HG03135 (cell line): ENCODE measurements around the gene C16orf96.
A peak's percentile ranks its signal among the peaks of the same experiment; 100 is the strongest.

ENCODE experiments used
- ATAC-seq: cut with Tn5 transposase; IDR thresholded peaks from one replicate; pipeline ENCODE4 v1.9.1; 2021; ENCODE audit warnings: mild to moderate bottlenecking, moderate library complexity; ENCODE audit not compliant: unreplicated experiment

Gene C16orf96

GRCh38 chr16:4556112-4556511, at the start of gene C16orf96:
TSS of gene C16orf96 (plus strand) at chr16:4556340. CDS start at chr16:4556490, 150 bp downstream.
- ATAC-seq = no peak

DNA sequence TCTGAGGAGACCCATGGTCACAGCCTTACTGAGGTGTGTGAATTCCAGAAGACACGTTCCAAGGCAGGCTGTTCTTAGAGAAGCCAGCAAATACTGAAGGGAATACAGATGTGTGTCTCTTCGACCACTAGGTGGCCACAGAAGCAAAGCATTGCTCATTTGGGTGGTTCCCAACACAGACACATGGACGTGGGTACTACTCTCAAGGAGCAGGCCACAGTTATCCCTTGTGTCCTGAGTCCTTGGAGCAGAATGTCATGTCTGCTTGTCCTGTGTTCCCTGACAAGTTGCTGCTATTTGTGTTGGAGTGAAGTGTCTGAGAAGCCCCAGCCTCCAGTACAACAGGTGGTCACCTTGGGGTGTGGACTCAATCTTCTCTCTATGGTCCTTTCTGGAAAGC, 49.7 kb upstream of the C16orf96 start:
- ATAC-seq = no peak

GRCh38 chr16:4507588-4508345, 48.4 kb upstream of the C16orf96 start:
- no peak for ATAC-seq

GRCh38 chr16:4508806-4509205, 47.3 kb upstream of the C16orf96 start:
- no peak for ATAC-seq

DNA sequence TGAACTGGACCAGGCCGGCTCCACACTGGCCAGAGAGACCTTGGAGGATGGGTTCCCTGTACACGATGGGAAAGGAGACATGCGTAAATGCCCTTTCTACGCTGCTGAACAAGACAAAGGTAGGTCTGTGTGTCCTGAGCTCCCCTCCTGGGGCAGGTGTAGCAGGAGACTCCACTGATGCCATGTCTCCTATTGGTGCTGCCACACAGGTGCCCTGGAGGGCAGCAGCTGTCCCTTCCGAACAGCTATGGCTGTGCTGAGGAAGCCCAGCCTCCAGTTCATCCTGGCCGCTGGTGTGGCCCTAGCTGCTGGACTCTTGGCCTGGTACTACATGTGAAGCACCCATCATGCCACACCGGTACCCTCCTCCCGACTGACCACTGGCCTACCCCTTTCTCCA, 46.7 kb upstream of the C16orf96 start:
- ATAC-seq = no peak

DNA sequence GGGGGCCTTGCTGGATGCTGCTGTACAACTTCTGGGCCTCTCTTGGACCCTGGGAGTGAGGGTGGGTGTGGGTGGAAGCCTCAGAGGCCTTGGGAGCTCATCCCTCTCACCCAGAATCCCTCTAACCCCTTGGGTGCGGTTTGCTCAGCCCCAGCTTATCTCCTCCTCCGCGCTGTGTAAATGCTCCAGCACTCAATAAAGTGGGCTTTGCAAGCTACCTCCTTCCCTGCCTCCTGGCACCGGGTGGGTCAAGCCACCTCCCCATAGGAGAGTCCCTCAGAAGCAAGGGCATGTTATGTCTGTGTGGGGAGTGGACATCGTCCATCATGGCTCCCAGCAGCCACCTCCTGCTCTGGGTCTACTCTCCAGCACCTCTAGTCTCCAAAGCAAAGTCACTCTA, 46.0 kb upstream of the C16orf96 start:
- ATAC-seq = no peak

GRCh38 chr16:4510747-4511426, 45.3 kb upstream of the C16orf96 start:
- no peak for ATAC-seq

- ATAC-seq = no peak
These were observed 44.6 kb upstream of the C16orf96 start for GRCh38 chr16:4511441-4512082.

DNA sequence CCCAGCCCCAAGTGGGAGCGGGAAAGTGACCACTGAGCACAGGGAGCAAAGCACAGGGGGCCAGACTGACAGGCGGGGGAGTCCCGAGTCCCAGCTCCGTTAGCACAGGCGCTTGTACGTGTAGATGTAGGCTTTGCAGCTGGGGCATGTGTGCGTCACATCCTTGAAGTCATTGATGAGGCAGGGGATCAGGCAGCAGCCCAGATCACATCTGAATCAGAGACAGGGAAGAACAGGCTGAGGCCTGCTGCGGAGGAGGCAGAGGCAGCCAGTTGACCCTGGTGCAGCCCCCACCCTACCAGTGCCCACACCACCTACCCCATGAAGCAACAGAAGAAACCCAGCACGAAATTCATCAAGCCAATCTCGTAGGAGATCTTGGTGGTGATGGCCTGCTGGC, 43.7 kb upstream of the C16orf96 start:
- no peak for ATAC-seq

GRCh38 chr16:4513086-4513860, 42.9 kb upstream of the C16orf96 start:
- ATAC-seq = no peak

- ATAC-seq = no peak
These were observed 42.3 kb upstream of the C16orf96 start for GRCh38 chr16:4513881-4514280.

- no peak for ATAC-seq
These were observed 41.5 kb upstream of the C16orf96 start for GRCh38 chr16:4514606-4515005.

DNA sequence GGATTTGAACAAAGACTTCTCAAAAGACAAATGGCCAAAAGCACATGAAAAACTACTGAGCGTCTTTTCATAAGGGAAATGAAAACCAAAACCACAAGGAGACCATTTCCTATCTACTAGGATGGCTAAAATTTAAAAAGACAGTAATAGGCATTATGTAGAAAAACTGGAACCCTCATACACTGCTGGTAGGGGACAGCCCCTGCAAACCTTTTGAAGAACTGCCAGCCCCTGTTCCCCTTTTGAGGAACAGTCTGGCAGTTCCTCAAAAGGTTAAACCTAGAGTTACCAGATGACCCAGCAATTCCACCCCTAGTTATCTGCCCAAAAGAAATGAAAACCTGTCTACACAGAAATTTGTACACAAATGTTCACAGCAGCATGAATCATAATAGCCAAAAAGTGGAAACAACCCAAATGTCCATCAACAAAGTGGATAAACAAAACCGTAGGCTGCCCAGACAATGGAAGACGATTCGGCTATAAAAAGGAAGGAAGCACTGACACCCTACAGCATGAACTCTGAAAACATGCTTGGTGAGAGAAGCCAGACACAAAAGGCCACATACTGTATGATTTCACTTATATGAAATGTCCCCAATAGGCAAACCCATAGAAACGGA, 40.4 kb upstream of the C16orf96 start:
- peak; percentile 55 for ATAC-seq

DNA sequence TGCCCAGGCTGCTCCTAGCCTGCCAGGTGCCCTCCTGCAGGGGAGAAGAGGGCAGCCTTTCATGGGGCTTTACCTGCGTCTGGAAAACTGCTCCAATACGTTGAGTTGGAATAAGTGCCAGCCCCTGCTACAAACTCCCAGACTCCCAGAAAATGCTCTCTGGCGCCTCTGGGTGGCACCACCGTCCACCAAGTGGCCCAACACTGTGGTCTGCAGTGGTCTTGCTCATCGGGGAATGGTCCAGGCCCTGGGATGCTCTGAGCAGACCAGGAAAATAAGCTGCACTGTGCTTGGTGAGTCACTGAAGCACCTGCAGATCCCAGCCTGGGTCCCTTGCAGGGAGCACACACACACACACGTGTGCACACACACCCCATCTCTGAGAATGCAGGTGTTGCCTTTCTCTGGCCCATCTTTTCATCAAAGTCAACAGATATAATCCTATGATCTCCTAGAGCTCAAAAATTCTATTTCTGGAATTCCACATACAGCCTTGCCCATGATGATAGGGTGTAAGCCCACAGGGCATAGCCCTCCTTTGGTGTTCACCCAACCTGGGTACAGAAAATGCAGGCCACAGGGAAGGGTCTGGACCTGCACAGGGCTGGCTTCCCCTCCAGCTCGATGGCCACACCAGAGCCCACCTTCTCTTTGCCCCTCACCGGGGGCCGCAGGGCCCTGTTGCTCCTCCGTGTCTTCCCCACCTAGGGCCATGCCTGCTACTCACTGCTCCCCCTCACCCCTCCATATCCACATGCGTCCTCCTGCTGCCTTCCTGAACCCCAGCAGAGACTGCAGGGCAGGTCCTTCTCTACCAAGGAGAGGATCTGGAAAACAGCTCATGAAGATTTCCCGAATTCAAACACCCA, 38.1 kb upstream of the C16orf96 start:
- no peak for ATAC-seq

GRCh38 chr16:4519274-4520058, 36.7 kb upstream of the C16orf96 start:
- ATAC-seq = no peak

DNA sequence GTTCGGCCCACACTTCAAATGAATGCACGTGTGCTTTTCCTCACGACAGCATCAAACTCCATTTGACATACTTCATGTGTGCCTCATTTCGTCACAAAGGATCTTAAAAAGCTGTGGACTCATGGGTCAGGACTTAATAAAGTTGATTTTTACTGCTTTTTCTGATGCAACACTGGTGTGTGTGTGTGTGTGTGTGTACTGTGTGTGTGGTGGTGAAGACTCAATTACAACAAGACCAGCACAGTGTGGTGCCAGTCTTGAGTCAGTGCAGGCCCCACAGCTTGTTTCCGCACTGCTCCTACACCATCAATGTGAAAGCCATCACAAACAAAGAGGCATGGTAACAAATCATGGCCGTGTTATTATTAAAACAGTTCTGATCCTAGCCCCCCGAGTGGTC, 35.2 kb upstream of the C16orf96 start:
- no peak for ATAC-seq

- ATAC-seq = no peak
These were observed 34.0 kb upstream of the C16orf96 start for GRCh38 chr16:4522051-4522581.

GRCh38 chr16:4523686-4524085, 32.5 kb upstream of the C16orf96 start:
- ATAC-seq = no peak

DNA sequence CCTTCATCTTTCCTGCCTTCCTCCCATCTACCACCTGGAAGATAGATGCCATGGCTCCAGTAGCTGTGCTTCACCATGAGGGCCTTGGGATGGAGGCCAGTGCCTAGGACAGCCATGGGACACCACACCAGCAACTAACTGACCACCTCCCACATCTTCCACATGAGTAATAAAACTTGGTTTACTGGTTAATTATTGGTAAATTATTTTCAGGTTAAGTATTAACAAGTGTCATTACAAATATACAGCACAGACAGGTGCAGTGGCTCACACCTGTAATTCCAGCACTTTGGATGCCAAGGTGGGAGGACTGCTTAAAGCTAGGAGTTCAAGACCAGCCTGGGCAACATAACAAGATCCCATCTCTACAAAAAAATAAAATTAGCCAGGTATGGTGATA, 31.6 kb upstream of the C16orf96 start:
- no peak for ATAC-seq
